NCI-H69 (cell line): Measurements from ENCODE around the gene SLC25A39.

Experiments
- DNase-seq: peaks from one replicate; lab custom pipeline; 2025; lab: John Stamatoyannopoulos, UW

SLC25A39 gene

GRCh38 chr17:44314524-44314868 lies 10.1 kb downstream of the SLC25A39 start:
- DNase-seq: no peak

DNA sequence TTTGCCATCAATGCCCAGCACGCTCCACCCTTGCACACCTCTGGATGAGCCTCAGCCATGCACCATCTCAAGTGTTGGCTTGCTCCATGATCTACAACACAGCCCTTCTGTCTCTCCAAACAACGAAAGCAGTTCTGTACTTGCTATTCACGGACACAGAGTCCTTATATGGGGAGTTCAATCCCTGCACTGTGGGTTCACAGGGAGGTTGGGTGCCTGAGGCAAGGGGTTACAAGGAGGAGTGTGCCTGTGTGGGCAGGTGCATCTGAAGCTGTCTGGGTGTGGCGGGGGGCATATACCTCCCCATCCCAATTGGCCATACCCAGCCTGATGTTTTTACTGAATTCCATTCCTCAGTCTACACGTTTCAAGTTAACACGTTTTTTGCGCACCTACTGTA lies 10.6 kb downstream of the SLC25A39 start:
- DNase-seq: no peak

DNA sequence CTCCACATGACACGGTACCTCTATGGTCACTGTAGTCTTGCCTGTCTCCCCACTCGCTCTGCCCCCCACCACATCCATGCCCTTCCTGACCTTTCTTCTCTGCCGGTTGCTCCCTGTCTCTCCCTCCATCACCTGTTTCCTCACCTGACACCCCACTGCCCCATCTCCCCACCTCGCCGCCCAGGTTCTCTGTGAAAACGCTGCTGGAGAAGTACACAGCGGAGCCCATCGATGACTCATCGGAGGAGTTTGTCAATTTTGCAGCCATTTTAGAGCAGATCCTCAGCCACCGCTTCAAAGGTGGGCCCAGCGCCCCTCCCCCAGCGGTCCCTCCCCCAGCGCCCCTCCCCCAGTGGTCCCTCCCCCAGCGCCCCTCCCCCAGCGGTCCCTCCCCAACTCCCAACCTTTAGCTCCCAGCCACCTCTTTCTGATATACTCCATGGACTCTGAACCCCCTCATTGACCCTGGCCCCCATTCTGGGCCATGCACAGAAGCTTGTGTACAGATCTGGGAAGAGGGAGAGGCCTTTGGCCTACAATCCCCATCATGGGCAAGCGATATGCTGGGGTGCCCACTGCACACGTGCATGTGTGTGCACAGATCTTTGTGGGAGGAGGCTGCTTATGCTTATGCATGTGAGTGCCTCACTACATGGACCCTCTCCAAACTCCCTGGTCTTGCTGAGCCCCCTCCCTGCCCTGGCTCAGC lies 12.1 kb downstream of the SLC25A39 start:
- no peak for DNase-seq

DNA sequence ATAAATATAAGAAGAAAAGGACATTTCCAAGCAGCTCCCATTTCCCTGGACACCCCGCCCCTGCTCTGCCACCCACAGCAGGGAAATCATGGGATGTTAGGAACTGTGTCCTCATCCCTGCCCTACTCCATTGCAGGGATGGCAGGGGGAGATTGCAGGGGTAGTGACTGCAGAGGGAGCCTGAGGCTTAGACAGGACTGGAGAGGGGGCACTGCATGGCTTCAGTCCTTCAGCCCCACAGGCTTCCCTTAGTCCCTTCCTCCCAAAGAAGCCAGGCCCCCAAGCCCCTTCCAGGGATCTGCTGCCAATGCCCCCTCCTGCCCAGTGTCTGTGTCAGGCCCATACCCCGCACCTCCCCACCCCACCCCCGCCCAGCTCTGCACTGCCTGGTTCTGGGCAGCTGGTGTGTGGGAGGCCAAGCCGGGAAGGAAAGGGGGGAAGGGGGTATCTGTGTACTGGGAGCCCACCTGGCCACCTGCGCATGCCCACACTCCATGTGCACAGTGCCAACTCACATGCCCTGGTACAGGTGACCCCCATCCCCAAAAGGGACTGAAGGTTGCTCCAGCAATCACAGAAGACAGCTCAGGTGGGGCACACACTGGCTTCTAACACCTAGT lies 13.0 kb downstream of the SLC25A39 start:
- no peak for DNase-seq

- DNase-seq: no peak
Observed at GRCh38 chr17:44310609-44311376, 13.8 kb downstream of the SLC25A39 start.

- DNase-seq: no peak
Observed at GRCh38 chr17:44310188-44310587, 14.4 kb downstream of the SLC25A39 start.

DNA sequence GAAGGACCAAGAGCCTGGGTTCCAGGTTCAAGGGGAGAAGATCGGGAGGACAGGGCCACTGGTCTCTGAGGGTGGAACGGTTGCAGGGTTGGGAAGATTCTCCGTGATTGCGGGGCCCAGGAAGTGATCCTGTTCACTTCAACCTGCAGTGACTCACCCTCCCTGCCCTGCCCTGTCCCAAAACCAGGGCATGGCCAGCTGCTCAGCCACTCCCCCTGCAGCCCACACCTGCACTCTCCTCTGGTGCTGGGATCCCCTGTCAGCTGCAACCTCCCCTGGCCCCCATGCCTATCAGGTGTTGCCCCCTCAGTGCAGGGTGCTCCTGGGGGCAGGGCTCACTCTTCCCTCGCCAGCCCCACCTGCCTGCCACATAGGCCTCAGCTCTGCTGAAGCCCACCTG lies 15.2 kb downstream of the SLC25A39 start:
- no peak for DNase-seq

DNA sequence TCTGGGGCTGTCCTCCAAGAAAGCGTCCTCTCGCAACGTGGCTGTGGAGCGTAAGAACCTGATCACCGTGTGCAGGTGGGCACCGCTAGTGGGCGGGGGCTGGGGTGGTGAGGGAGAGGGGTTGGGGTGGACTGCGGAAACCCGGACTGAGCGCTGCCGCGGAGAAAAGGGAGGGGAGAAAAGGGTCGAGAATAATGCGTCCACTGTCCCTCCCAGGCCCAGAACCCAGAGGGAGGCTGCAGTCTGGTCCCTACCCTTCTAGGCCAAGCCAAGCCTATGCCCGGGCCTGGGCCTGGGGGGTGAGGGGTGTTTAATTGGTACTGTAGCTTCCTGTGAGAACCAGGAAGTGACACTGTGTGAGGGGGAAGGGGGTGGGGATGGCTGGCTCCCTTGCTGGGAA lies 15.8 kb downstream of the SLC25A39 start:
- peak; percentile 73 for DNase-seq

DNA sequence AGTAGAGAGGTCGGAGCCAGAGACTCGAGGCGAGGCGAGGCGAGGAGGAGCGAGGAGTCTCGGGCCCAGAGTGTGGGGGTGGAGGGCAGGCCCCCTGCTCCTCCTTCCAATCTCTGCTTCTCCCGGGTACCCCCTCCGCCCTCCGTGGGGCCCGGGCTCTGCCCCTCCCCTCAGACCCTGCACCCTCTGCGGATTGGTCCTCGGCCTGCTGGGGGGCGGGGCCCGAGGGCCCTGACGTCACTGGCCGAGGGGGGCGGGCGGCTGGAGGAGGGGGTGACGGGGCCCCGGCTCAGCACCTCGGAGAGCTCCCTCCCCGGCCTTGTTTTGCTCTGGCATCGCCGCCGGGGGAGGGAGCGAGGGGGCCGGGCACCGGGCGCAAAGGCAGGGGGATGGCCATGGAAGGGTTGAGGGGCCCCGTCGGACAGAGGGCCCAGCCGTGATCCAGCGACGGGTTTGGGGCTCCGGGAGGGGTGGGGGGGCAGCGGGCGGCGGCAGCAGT lies 16.3 kb downstream of the SLC25A39 start, which contains the start of gene RUNDC3A:
Gene RUNDC3A (plus strand): TSS at position 282 of the 499 bp plus-strand sequence. CDS start 232 bp downstream, outside the sequence.
- peak; percentile 96 for DNase-seq

DNA sequence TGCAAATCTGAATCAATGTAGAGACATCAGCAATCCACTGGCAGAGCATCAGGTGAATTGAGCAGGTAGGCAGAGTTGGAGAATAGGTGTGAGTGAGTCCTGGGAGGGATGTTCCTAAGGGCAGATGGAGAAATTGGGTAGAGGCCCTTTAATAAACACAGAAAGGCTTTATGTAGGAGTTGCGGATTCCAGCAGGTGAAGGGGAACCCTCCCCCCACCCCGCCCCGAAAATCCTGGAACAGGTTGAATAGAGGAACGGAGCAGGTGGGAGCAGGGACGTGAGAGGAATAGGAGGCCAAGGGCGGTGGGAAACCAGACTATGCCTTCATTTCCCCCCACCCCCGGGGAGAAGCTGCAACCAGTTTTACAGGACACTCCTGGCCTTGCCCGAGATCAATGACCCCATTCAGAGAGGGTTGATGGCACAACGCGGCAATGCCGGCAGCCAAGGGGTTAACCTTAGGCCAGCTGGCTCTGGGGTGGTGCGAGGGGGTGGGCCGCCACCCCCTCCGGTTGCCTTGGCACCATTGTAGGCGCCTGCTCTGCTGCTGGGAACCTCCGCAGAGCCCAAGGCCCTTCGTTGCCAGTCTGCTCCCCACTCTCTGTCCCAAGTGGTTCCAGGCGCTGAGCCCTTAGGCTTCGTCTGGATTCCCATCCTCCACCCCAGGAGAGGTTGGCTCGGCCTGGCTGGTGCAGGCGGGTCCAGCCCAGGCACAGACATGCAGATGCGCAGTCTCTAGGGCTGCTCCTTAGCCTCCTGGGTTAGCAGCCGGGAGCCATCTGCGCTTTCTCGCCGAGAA lies 17.0 kb downstream of the SLC25A39 start:
- peak; percentile 85 for DNase-seq

- DNase-seq: no peak
Observed at GRCh38 chr17:44304651-44305050, 20.0 kb downstream of the SLC25A39 start.

GRCh38 chr17:44297975-44298374 lies 26.6 kb downstream of the SLC25A39 start:
- no peak for DNase-seq

DNA sequence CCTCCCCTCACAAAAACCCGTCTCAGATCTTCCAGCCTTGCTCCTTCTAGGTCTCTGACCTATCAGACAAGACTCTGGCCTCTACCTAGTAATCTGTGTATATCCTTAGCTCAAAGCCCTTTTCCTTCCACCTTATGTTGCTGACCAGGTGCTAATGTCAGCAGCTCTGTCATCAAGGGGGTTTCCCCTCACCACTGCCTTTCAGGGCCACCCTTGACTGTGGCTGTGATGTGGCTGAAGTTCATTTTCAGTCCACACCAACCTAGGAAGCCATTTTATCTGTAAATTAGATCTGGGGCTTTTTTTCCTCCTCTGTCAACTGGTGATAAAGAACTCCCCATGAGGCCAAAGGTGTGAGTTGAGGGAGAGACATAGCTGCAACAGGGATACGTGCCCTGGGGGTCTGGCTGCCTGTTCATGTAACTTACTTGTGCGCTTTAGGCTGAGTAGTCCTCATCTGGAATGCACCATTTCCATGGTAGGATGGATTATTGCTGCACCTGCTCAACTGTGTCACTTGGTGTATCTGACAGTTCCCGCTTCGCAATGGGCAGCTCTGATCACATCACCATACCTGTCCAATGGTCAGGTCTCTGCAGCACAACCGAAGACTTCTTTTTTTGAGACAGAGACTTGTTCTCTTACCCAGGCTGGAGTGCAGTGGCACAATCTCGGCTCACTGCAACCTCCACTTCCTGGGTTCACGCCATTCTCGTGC lies 31.0 kb downstream of the SLC25A39 start:
- no peak for DNase-seq

GRCh38 chr17:44287651-44288050 lies 37.0 kb downstream of the SLC25A39 start:
- DNase-seq: no peak

DNA sequence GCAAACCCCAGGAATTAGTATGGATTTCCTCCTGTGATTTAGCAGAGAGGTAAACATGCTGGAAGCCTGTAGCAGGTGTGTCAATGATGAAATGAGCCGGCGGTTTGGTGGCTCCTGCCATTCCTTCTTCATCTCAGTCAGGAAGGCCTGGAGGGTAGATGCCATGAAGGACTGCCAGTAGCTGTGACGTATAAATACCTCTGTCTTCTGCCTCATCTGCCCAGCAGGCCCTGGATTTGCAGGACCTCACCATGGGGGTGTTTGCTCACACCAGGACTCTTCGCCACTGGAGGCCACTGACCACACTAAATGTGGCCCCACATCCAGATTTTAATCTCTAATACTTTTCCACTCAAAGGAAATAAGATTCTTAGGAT lies 40.6 kb downstream of the SLC25A39 start:
- no peak for DNase-seq

DNA sequence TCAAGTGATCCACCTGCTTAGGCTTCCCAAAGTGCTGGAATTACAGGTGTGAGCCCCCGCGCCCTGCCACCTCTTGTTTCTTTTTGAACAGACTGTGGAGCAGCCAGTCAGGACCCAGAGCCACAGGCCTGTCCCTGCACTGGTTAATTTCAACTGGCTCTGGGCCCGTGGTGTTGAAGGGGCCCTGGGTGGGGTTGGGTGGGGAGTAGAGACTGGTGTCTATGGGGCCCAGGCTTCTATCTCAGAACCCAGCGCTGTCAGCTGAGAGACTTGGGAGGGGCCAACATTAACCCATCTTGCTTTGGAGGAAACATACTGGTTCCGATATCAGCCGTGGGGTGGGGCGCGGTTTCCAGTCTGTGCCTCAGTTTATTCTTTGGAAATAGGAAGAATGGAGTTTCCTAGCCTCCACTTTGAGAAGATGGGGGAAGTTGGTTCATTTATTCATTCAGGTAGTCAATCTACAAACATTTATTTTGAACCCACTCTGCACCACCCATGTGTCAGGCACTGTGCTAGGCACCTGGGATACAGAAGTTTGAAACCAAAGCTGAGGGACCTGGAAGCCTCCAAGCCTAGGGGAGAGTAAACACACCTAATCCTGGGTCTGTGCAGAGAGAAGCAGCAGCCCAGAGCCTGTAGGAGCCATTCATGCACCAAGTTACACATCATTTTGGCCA lies 41.1 kb downstream of the SLC25A39 start:
- no peak for DNase-seq

GRCh38 chr17:44282264-44282663 lies 42.4 kb downstream of the SLC25A39 start:
- no peak for DNase-seq

DNA sequence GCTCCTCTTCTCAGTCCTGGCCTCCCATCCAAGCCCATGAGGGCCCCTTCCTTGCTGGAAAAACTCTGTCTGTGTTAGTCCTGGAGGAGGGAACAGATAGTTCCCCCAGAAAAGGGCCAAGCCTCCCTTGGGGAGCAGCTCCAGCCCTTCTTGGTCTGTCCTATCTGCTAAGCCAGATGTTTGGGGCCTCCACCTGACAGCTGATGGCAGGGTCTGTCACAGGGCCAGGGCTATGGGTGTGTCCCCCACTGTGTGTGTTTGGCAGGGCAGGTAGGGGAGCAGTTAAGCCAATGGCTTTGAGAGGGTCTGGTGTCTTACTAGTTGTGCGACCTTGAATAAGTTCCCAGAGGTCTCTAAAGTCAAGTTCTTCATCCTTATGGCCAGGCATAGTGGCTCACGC lies 43.1 kb downstream of the SLC25A39 start:
- DNase-seq: no peak

DNA sequence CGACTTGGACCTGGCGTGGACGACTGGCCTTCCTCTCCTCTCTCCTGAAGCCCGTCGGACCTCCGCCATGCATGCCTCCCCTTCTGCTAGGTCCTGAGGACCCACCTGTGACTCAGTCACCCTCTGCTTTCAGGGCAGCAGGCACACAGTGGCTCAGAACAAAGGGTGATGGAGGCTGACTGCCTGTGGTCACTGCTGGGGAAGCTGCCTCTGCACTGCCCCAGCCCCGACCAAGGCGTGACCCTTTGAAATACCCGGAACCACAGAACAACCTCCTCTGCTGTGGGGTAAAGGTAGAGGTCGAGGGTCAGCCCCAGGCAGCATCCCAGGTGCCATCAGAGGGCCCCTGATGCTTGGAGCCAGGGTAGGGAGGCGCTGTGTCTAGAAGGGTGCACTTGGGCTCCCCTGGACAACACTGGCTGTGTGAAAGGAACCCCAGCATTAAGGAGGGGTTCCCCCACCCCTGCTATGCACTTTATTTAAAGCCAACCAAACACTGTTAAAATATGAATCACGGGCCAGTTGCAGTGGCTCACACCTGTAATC lies 44.2 kb downstream of the SLC25A39 start:
- no peak for DNase-seq

GRCh38 chr17:44279666-44280391 lies 44.8 kb downstream of the SLC25A39 start:
- no peak for DNase-seq
